SU-DHL-6 (cell line): Measurements from ENCODE around the gene SEMA5A.

Experiments
- H2AFZ ChIP-seq: fragments of 200-600 bp; sonication (generic); 2 replicates; pipeline ENCODE4 v1.6.1; 2014; ENCODE audit warnings: low read depth, mild to moderate bottlenecking, moderate library complexity, mixed read lengths, antibody characterized with exemption, low read length; ENCODE audit not compliant: severe bottlenecking
- H3F3A ChIP-seq: fragments of 200-600 bp; shearing (Covaris generic); 2 replicates; pipeline ENCODE4 v1.6.0; 2016; ENCODE audit warnings: antibody characterized with exemption, mild to moderate bottlenecking; ENCODE audit not compliant: insufficient read depth
- H3K27ac ChIP-seq: fragments of 200-600 bp; sonication (generic); 2 replicates; pipeline ENCODE4 v1.5.1; 2016; ENCODE audit warnings: low read depth, mild to moderate bottlenecking, low read length, moderate library complexity, mixed read lengths
- H3K27me3 ChIP-seq: fragments of 200-600 bp; sonication (generic), shearing (Covaris generic); 2 replicates; pipeline ENCODE4 v1.6.0; 2014; ENCODE audit warnings: mild to moderate bottlenecking, low read length
- H3K36me3 ChIP-seq: fragments of 200-600 bp; sonication (generic); 2 replicates; pipeline ENCODE4 v1.6.1; 2014; ENCODE audit warnings: mild to moderate bottlenecking, low read length, mixed read lengths
- H3K4me2 ChIP-seq: fragments of 300-600, 200-600 bp; shearing (Covaris generic), sonication (generic); 2 replicates; pipeline ENCODE4 v1.6.0; 2014; ENCODE audit warnings: low read length, low read depth, mild to moderate bottlenecking; ENCODE audit not compliant: poor library complexity, severe bottlenecking
- H3K4me3 ChIP-seq: fragments of 200-600 bp; sonication (generic); 2 replicates; pipeline ENCODE4 v1.5.1; 2014; ENCODE audit warnings: antibody characterized with exemption, low read length, mild to moderate bottlenecking, mixed read lengths; ENCODE audit not compliant: insufficient read depth, poor library complexity, severe bottlenecking
- H3K79me2 ChIP-seq: fragments of 200-600 bp; sonication (generic); 2 replicates; pipeline ENCODE4 v1.6.1; 2014; ENCODE audit warnings: mild to moderate bottlenecking, low read length, moderate library complexity; ENCODE audit not compliant: insufficient read depth
- H3K9ac ChIP-seq: fragments of 200-600 bp; sonication (generic); 2 replicates; pipeline ENCODE4 v1.7.0; 2014; ENCODE audit warnings: mild to moderate bottlenecking, low read length
- H3K9me2 ChIP-seq: fragments of 200-600 bp; sonication (generic); replicated peaks from 2 replicates; pipeline ENCODE4 v1.6.1; 2014; ENCODE audit warnings: low read length; ENCODE audit not compliant: insufficient read depth
- H3K9me3 ChIP-seq: fragments of 200-600 bp; sonication (generic); 2 replicates; pipeline ENCODE4 v1.6.1; 2014; ENCODE audit warnings: low read length, mixed read lengths; ENCODE audit not compliant: insufficient read depth
- H4K20me1 ChIP-seq: fragments of 200-600 bp; sonication (generic); 2 replicates; pipeline ENCODE4 v1.6.1; 2014; ENCODE audit warnings: low read depth, mild to moderate bottlenecking, antibody characterized with exemption, low read length, moderate library complexity, mixed read lengths
- CTCF ChIP-seq: fragments of 200-600 bp; sonication (generic); IDR thresholded peaks from one replicate; pipeline ENCODE4 v1.5.1; 2017; ENCODE audit warnings: antibody characterized with exemption, mild to moderate bottlenecking, low read length, moderate library complexity; ENCODE audit not compliant: insufficient read depth, poor library complexity, severe bottlenecking
- EZH2phosphoT487 ChIP-seq: fragments of 200-600 bp; sonication (generic), shearing (Covaris generic); conservative IDR thresholded peaks from 2 replicates; pipeline ENCODE4 v1.6.1; 2018; ENCODE audit warnings: mild to moderate bottlenecking, antibody characterized with exemption, low read length, moderate library complexity, mixed read lengths

Gene SEMA5A

GRCh38 chr5:9551567-9552537, 6.0 kb upstream of the SEMA5A start:
- Histone ChIP-seq H3K9ac (no peak overlapping the region), H3K27ac (no peak overlapping the region), H3K36me3 (no peaks in the 10 kb centered on the region), H3K27me3 (no peaks in the 10 kb centered on the region), H4K20me1 (no peaks in the 10 kb centered on the region), H3K9me3 (no peaks in the 10 kb centered on the region), H3F3A (no peaks in the 10 kb centered on the region), H3K79me2 (no peaks in the 10 kb centered on the region), H2AFZ (no peak overlapping the region), H3K4me3 (no peak overlapping the region), H3K4me2 (no peak overlapping the region), H3K9me2 (no peaks in the 10 kb centered on the region)
- TF ChIP-seq CTCF (no peak), EZH2phosphoT487 (no peak)

GRCh38 chr5:9549941-9550340, 4.1 kb upstream of the SEMA5A start:
- Histone ChIP-seq H3K36me3 (no peaks in the 10 kb centered on the region), H4K20me1 (no peaks in the 10 kb centered on the region)

GRCh38 chr5:9547122-9547947, 1.5 kb upstream of the SEMA5A start:
- H2AFZ ChIP-seq, result no peak overlapping the region
- no peak overlapping the region for H3K9ac ChIP-seq
- H3K36me3 ChIP-seq, result no peaks in the 10 kb centered on the region
- H3K9me2 ChIP-seq, result no peaks in the 10 kb centered on the region
- H3K4me3 ChIP-seq, result no peak overlapping the region
- H4K20me1 ChIP-seq, result no peaks in the 10 kb centered on the region
- H3K9me3 ChIP-seq, result no peaks in the 10 kb centered on the region
- no peak for TF ChIP-seq EZH2phosphoT487
- no peaks in the 10 kb centered on the region for H3K79me2 ChIP-seq
- H3K27me3 ChIP-seq, result no peaks in the 10 kb centered on the region
- H3K4me2 ChIP-seq, result no peak overlapping the region
- no peak overlapping the region for H3K27ac ChIP-seq
- H3F3A ChIP-seq, result no peaks in the 10 kb centered on the region

More at GRCh38 chr5:9549941-9550340, 4.1 kb upstream of the SEMA5A start:
- Histone ChIP-seq H3K27ac (no peak overlapping the region), H3K4me3 (no peak overlapping the region), H3K9me2 (no peaks in the 10 kb centered on the region), H2AFZ (no peak overlapping the region), H3K9ac (no peak overlapping the region), H3K79me2 (no peaks in the 10 kb centered on the region), H3F3A (no peaks in the 10 kb centered on the region), H3K9me3 (no peaks in the 10 kb centered on the region), H3K27me3 (no peaks in the 10 kb centered on the region), H3K4me2 (no peak overlapping the region)
- TF ChIP-seq EZH2phosphoT487 (no peak), CTCF (no peak)
